GM12878 (cell line): ENCODE results near the gene LIN7C. TPM values are rescaled to one million over a fixed set of nuclear protein-coding genes. Genes with fewer than 3 reads are reported as not detected.

ENCODE experiments used
- ATAC-seq: fragments of 200-7000 bp; cut with Tn5 transposase; 3 replicates; pipeline ENCODE4 v1.9.1; 2020; ENCODE audit warnings: mild to moderate bottlenecking, moderate library complexity
- BruUV-seq: library from RNA; stranded (reverse); fragments of 400-500 nt; replicated peaks from 2 replicates; lab custom pipeline; 2021; lab: Mats Ljungman, UMichigan
- CTCF ChIA-PET: fragments of 300-600 bp; sonication (Branson Sonifier 250); formaldehyde crosslinking; extraction: SDS; loops from one replicate; lab custom pipeline; 2021; ENCODE audit warnings: inconsistent platforms; lab: Yijun Ruan, JAX
- POLR2A ChIA-PET: fragments of 350-600 bp; formaldehyde crosslinking; extraction: SDS; loops from one replicate; lab custom pipeline; 2021; ENCODE audit warnings: inconsistent platforms; lab: Charles Lee
- RAD21 ChIA-PET: fragments of 300-600 bp; sonication (Branson Sonifier 250); formaldehyde crosslinking; loops from one replicate; lab custom pipeline; 2023; ENCODE audit warnings: antibody characterized with exemption; ENCODE audit not compliant: unreplicated experiment; lab: Charles Lee
- SMC1A ChIA-PET: fragments of 300-600 bp; sonication (Branson Sonifier 250); formaldehyde crosslinking; loops from one replicate; lab custom pipeline; 2023; ENCODE audit not compliant: unreplicated experiment, uncharacterized antibody; lab: Charles Lee
- DNase-seq: peaks from one replicate; pipeline ENCODE4 v3.0.0-alpha.2; 2011; ENCODE audit warnings: low read depth, low spot score
- FAIRE-seq: peaks from 3 replicates; lab custom pipeline; 2011; peaks lifted over from hg19 to GRCh38; lab: Jason Lieb, UNC
- H2AFZ ChIP-seq: 2 replicates; pipeline ENCODE4 v1.6.0; 2011; ENCODE audit warnings: low read depth, low read length, control low read depth; ENCODE audit not compliant: control insufficient read depth
- H3K27ac ChIP-seq: 2 replicates; pipeline ENCODE4 v1.5.1; 2011; ENCODE audit warnings: control low read depth; ENCODE audit not compliant: control insufficient read depth, insufficient read depth
- H3K27me3 ChIP-seq, 2 experiments: replicated peaks in 1 of 2; 2 replicates each; pipeline versions ENCODE4 v1.6.0 to v1.6.1; 2011; ENCODE audit warnings: low read length in 1 of 2; ENCODE audit not compliant: control insufficient read depth in 2 of 2, insufficient read depth in 2 of 2
- H3K36me3 ChIP-seq, 2 experiments: 2 replicates each; pipeline ENCODE4 v1.5.1; 2011; ENCODE audit warnings: low read length in 1 of 2; ENCODE audit not compliant: control insufficient read depth in 2 of 2, insufficient read depth in 2 of 2
- H3K4me1 ChIP-seq: 2 replicates; pipeline ENCODE4 v1.6.1; 2011; ENCODE audit warnings: mild to moderate bottlenecking, low read length, moderate library complexity, mixed read lengths; ENCODE audit not compliant: control insufficient read depth, insufficient read depth
- H3K4me2 ChIP-seq: 2 replicates; pipeline ENCODE4 v1.6.0; 2011; ENCODE audit warnings: control low read depth; ENCODE audit not compliant: control insufficient read depth, insufficient read depth
- H3K4me3 ChIP-seq: fragments of 200-600 bp; sonication (generic); 2 replicates; pipeline ENCODE4 v1.5.1; 2016
- H3K79me2 ChIP-seq: 2 replicates; pipeline ENCODE4 v1.6.0; 2011; ENCODE audit warnings: low read length; ENCODE audit not compliant: control insufficient read depth, insufficient read depth
- H3K9ac ChIP-seq: 2 replicates; pipeline ENCODE4 v1.8.0; 2011; ENCODE audit warnings: low read length, control low read depth, mixed read lengths; ENCODE audit not compliant: control insufficient read depth, insufficient read depth
- H3K9me3 ChIP-seq: replicated peaks from 3 replicates; pipeline ENCODE4 v1.5.1; 2011; ENCODE audit warnings: mild to moderate bottlenecking, low read length; ENCODE audit not compliant: control insufficient read depth, insufficient read depth
- H4K20me1 ChIP-seq: 2 replicates; pipeline ENCODE4 v1.6.0; 2011; ENCODE audit not compliant: control insufficient read depth, insufficient read depth
- ATF2 ChIP-seq: IDR thresholded peaks from 2 replicates; pipeline ENCODE4 v1.6.1; 2012; ENCODE audit warnings: low read length, inconsistent platforms
- ATF7 ChIP-seq: fragments of 450-650 bp; IDR thresholded peaks from 2 replicates; pipeline ENCODE4 v1.6.1; 2016; ENCODE audit warnings: low read depth, mild to moderate bottlenecking
- BMI1 ChIP-seq: fragments of 450-650 bp; IDR thresholded peaks from 2 replicates; pipeline ENCODE4 v1.6.1; 2016; ENCODE audit warnings: mild to moderate bottlenecking, moderate library complexity, borderline replicate concordance
- GABPA ChIP-seq: IDR thresholded peaks from 2 replicates; pipeline ENCODE4 v1.6.1; 2014; ENCODE audit warnings: antibody characterized with exemption, low read depth, mild to moderate bottlenecking, inconsistent platforms
- IKZF2 ChIP-seq, 2 experiments: fragments of 450-650 bp; IDR thresholded peaks; 2 replicates each; pipeline ENCODE4 v1.6.1; 2017; ENCODE audit warnings: mild to moderate bottlenecking in 2 of 2, moderate library complexity in 2 of 2
- MEF2A ChIP-seq: IDR thresholded peaks from 2 replicates; pipeline ENCODE4 v1.6.1; 2011; ENCODE audit warnings: low read depth, mild to moderate bottlenecking, low read length, moderate library complexity; ENCODE audit not compliant: insufficient read depth
- RFX5 ChIP-seq: IDR thresholded peaks from 2 replicates; pipeline ENCODE4 v1.6.1; 2011; ENCODE audit warnings: low read depth, low read length, improper control_type of control experiment
- SPI1 ChIP-seq: IDR thresholded peaks from 2 replicates; pipeline ENCODE4 v1.6.1; 2011; ENCODE audit warnings: low read depth, mild to moderate bottlenecking, low read length, moderate library complexity, borderline replicate concordance; ENCODE audit not compliant: insufficient read depth
- STAT3 ChIP-seq: IDR thresholded peaks from 2 replicates; pipeline ENCODE4 v1.6.1; 2011; ENCODE audit warnings: low read depth, low read length, improper control_type of control experiment
- TCF7 ChIP-seq: IDR thresholded peaks from 2 replicates; pipeline ENCODE4 v1.6.1; 2014; ENCODE audit warnings: antibody characterized with exemption, borderline replicate concordance
- ZBED1 ChIP-seq: IDR thresholded peaks from 2 replicates; pipeline ENCODE4 v1.6.1; 2016; ENCODE audit warnings: borderline replicate concordance
- ZNF217 ChIP-seq: fragments of 450-650 bp; IDR thresholded peaks from 2 replicates; pipeline ENCODE4 v1.6.1; 2017; ENCODE audit warnings: antibody characterized with exemption, mild to moderate bottlenecking
- in situ Hi-C: fragments of 300-500 bp; cut with MboI; formaldehyde crosslinking; loops from 9 replicates; pipeline ENCODE4 v1.14.3; 2018; ENCODE audit warnings: mixed read lengths
- intact Hi-C: fragments of 100-400 bp; cut with micrococcal nuclease; formaldehyde crosslinking; loops from one replicate; pipeline ENCODE4 v1.14.2; 2022; ENCODE audit not compliant: unreplicated experiment
- polyA plus RNA-seq, 11 experiments: library from polyadenylated mRNA; depleted of rRNA in 4 of 11; unstranded in 6 of 11; stranded (reverse) in 5 of 11; fragments of >200 nt; fragmentation: Nextera tagmentation in 4 of 11; fragmentation: Illumina TruSeq in 1 of 11; extraction: Ambion mirVana in 4 of 11; extraction: Trizol in 1 of 11; gene quantifications; 1 replicate in 1 of 11; 2 replicates in 10 of 11; pipeline versions ENCODE4 v1.2.1 to v1.2.3, GENCODE V29; 2011 to 2016; ENCODE audit warnings: inconsistent platforms in 2 of 11, missing spikeins in 2 of 11, low read depth in 1 of 11
- total RNA-seq, 4 experiments: library from RNA; depleted of rRNA in 3 of 4; stranded (reverse); fragments of >200 nt in 3 of 4; fragmentation: Illumina TruSeq in 1 of 4; extraction: Trizol in 1 of 4; gene quantifications; 2 replicates each; pipeline versions ENCODE4 v1.2.1 to v1.2.3, GENCODE V29; 2013 to 2021
- TF ChIP-seq, protein P1 (sequence below): fragments of 450-650 bp; IDR thresholded peaks from 2 replicates; pipeline ENCODE4 v1.6.1; 2017; ENCODE audit warnings: mild to moderate bottlenecking

LIN7C gene
- total and polyA plus RNA-seq, 10 of the 15 experiments (the other 5 are each of a cell fraction or from before 2014, with no cell fraction given) = 6.0 to 23.7 (median 15.1) TPM

DNA sequence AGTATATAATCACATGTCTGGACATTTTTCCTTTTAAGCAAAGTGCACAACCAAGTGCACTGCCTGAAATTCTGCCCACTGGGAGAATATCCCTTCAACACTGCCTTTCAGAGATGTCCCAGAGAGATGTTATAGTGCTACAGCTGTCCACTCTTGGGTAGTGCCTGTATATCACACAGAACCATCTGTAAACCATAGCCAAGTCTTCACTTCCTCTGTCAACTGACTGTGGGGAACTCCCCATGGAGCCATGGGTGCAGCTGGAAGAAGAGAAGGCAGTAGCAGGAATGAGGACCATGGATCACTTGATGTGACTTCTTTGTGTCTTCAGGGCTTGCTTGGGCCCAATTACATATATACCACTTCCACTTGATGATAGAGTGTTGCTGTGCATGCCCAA lies 44.6 kb upstream of the LIN7C start:
- DNase-seq = no peak
- no TSS peak for BruUV-seq
- in situ Hi-C loops (no loop called here), intact Hi-C loops (no loop called here)
- Histone ChIP-seq H3K9me3 (no peaks in the 10 kb centered on the region), H3K4me3 (no peak overlapping the region), H3K27me3 (no peaks in the 10 kb centered on the region; a peak in 1 of 4 replicates), H3K4me1 (no peaks in the 10 kb centered on the region), H3K79me2 (no peaks in the 10 kb centered on the region), H3K36me3 (no peaks in the 10 kb centered on the region), H3K9ac (no peak overlapping the region), H2AFZ (no peak overlapping the region), H3K27ac (no peak overlapping the region), H3K4me2 (no peak overlapping the region), H4K20me1 (no peaks in the 10 kb centered on the region)
- no peak for FAIRE-seq
- peak; percentile 40; the same call in 1 of the 3 replicates for ATAC-seq
- ChIA-PET POLR2A (no interaction called here), RAD21 (no interaction called here), CTCF (interaction anchor here (0.9 kb wide), 1 partner anchor 22 kb away, joined by 3 read pairs; no protein-coding TSS in a partner anchor), SMC1A (no interaction called here)
- TF ChIP-seq SPI1 (peak; percentile 63; the same call in 1 of the 2 replicates), STAT3 (no peak), TCF7 (no peak), GABPA (no peak)

GRCh38 chr11:27545946-27546345 lies 39.4 kb upstream of the LIN7C start:
- H3K79me2 ChIP-seq = no peaks in the 10 kb centered on the region
- no TSS peak for BruUV-seq
- in situ Hi-C loops = no loop called here
- H2AFZ ChIP-seq = no peak overlapping the region
- FAIRE-seq (no peak), DNase-seq (no peak), ATAC-seq (no peak)
- H3K9ac ChIP-seq = no peak overlapping the region
- ChIA-PET POLR2A (no interaction called here), CTCF (interaction anchor here (1.0 kb wide), 1 partner anchor 11 kb away, joined by 3 read pairs; no protein-coding TSS in a partner anchor), RAD21 (no interaction called here), SMC1A (no interaction called here)
- TF ChIP-seq ATF7 = no peak
- no peak for TF ChIP-seq MEF2A
- no peak for TF ChIP-seq IKZF2 (IDR thresholded peaks at IDR 0.05)
- no peak for TF ChIP-seq RFX5
- TF ChIP-seq ZNF217 = no peak
- no peak for TF ChIP-seq BMI1
- no peak for TF ChIP-seq ZBED1
- TF ChIP-seq STAT3 = no peak
- no peak for TF ChIP-seq ATF2
- TF ChIP-seq, protein P1, sequence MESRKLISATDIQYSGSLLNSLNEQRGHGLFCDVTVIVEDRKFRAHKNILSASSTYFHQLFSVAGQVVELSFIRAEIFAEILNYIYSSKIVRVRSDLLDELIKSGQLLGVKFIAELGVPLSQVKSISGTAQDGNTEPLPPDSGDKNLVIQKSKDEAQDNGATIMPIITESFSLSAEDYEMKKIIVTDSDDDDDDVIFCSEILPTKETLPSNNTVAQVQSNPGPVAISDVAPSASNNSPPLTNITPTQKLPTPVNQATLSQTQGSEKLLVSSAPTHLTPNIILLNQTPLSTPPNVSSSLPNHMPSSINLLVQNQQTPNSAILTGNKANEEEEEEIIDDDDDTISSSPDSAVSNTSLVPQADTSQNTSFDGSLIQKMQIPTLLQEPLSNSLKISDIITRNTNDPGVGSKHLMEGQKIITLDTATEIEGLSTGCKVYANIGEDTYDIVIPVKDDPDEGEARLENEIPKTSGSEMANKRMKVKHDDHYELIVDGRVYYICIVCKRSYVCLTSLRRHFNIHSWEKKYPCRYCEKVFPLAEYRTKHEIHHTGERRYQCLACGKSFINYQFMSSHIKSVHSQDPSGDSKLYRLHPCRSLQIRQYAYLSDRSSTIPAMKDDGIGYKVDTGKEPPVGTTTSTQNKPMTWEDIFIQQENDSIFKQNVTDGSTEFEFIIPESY = no peak
- H3K9me3 ChIP-seq = no peaks in the 10 kb centered on the region
- no peaks in the 10 kb centered on the region for H3K27me3 ChIP-seq
- no peak overlapping the region for H3K27ac ChIP-seq
- H3K4me2 ChIP-seq = no peak overlapping the region
- no peak overlapping the region for H3K4me3 ChIP-seq
- intact Hi-C loops = no loop called here
- no peaks in the 10 kb centered on the region for H3K36me3 ChIP-seq
- H4K20me1 ChIP-seq = no peaks in the 10 kb centered on the region
- no peaks in the 10 kb centered on the region for H3K4me1 ChIP-seq
